GM19455 (cell line): ENCODE data around the gene TOP1.

Experiments
- ATAC-seq: cut with Tn5 transposase; IDR thresholded peaks from one replicate; pipeline ENCODE4 v1.9.1; 2021; ENCODE audit not compliant: unreplicated experiment

TOP1 gene

DNA sequence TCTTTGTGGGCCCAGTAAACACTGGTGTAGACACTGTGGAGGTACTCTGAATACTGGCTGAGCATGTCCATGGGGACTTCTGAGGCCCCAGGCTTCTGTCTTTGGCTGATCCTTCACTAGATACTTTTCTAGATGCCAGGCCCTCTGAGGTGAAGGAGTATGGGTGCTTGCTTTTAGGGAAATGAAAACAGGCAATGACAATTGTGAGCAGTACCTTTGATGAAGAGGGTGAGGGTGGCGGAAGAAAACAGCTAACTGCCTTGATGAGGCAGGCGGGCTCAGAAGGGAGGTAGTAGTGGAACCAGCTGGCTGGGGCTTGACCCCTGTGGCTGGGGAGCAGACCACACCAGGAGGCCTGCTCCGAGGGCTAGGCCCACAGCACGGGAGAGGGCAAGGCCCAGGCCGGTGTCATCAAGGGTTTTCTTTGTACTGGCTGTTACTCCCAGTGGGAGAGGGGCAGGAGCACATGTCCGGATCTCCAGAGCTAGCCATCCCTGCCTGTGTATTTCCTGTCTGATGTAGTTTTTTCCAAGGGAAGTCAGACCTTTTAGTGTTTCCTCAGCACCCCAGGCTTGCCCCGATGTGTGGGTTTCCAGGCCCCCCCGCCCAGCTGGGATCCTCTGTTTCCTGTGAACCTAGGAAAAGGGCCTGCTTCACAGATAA is 112.7 kb downstream of the TOP1 start:
- no peak for ATAC-seq

GRCh38 chr20:41142245-41142644 is 113.6 kb downstream of the TOP1 start:
- no peak for ATAC-seq

- ATAC-seq = no peak
Measured at GRCh38 chr20:41142919-41143318, 114.3 kb downstream of the TOP1 start.

GRCh38 chr20:41143354-41143753 is 114.7 kb downstream of the TOP1 start:
- no peak for ATAC-seq

DNA sequence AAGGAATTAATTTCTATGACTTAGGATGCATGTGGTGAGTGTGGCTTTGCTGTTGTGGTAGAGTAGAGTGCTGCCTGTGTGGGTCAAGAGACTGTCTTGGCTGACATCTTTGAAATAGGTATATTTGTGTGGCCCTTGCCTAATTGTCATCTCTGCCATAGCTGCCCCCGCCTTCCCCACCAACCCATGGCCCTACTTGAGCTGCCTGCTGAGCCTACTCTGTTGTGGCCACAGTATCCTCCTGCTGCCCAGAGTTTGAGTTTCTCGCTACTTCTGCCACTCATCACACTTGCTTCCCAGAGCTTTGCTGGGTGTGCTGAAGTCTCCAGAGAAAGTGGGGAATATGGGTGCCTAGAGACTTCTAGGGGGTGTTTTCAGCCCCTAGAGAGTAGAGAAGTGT is 116.7 kb downstream of the TOP1 start:
- no peak for ATAC-seq

- no peak for ATAC-seq
Measured at GRCh38 chr20:41145821-41146620, 117.4 kb downstream of the TOP1 start.

DNA sequence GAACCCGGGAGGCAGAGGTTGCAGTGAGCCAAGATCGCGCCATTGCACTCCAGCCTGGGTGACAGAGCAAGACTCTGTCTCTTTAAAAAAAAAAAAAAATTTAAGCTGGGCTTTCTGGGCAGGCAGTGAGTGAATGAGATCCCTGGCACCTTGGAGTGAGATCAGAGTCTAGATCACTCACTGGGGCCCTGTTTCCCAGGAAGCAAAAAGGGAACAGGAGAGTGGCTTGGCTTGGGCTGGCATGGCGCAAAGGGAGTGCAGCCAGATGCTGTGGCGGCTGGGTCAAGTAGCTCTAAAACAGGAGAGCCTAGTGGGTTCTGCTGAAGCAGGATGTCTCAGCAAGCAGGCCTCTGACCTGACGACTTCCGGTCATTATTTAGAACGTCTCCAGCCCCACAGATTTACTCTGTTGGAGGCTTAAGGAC is 119.2 kb downstream of the TOP1 start:
- no peak for ATAC-seq

GRCh38 chr20:41148942-41149341 is 120.3 kb downstream of the TOP1 start:
- ATAC-seq = no peak

DNA sequence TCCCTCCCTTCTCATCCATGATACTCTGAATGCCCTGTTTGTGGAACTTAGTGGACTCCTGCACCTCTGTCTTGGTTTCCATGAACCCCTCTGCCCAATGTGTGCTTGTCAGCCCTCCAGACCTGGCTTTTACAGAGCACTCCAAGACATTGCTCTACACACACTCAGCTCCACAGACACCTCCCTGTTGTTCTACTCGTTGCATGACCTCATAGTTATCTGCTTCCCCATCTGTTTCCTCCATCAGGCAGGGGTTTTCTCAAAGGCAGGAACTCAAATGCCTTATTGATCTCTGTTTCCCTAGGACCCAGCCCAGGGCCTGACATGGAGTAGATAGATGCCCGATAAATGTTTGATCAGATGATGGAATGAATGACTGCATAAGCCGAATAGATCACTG is 122.0 kb downstream of the TOP1 start:
- ATAC-seq = no peak

DNA sequence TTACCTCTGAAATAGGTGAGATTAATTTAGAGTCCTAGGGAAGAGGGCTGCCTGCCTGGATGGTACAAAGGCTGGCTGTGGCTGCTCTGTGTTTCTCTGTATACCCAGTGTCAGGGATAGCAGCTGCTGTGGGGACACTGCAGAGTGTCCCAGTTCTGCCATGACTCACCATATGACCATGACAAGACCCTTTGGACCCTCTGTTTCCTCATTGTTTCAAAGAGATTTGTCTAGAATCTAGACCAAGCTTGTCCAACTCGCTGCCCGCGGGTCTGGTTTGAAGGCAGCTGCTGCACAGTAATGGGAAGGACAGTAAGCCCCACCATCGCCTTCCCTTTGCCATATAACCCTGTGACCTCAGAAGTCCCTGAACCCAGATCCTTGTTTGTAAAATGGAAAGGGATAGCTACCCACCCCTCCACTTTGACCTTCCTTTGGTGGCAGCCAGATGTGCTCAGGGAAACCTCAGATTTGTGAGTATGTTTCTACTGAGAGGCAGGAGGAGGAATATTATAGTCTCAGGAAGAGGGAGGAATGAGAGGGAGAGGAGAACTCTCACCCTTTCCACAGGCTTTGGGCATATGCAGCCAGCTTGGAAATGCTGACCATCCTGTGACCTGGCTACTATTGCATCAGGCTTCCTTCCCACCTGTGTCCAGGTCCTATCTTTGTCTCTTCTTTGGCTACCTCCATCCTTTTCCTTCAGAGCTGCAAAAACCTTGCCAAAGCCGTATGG is 122.7 kb downstream of the TOP1 start:
- ATAC-seq = no peak

DNA sequence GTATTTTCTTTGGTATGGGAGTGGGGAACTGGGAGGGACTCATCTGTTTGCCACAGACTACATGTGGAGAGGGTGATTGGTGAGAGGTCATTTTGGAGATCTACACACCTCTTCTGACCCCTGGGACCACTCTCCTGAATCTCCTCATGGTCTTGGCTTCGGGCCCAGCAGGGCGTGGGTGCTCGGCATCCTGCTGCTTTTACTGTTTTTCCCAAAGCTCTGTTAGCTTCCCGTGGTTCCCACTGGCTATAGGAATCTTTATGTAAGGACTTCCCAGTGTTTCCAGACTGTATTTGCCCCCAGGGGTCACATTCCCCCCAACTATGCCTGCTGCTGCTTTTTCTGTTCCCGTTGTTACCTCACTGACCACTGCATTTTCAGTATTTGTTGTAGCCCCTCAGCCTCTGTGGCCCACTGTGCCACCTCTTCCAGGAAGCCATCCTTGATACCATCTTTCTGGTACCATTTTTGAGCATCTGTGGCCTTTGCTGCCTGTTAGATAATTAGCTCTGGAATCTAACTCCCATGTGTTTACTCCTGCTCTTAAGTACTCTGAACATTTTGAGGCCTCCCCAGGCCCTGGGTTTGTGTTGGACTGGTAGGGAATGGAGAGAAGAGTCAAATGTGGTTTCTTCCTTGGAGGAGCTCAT is 123.6 kb downstream of the TOP1 start:
- no peak for ATAC-seq

DNA sequence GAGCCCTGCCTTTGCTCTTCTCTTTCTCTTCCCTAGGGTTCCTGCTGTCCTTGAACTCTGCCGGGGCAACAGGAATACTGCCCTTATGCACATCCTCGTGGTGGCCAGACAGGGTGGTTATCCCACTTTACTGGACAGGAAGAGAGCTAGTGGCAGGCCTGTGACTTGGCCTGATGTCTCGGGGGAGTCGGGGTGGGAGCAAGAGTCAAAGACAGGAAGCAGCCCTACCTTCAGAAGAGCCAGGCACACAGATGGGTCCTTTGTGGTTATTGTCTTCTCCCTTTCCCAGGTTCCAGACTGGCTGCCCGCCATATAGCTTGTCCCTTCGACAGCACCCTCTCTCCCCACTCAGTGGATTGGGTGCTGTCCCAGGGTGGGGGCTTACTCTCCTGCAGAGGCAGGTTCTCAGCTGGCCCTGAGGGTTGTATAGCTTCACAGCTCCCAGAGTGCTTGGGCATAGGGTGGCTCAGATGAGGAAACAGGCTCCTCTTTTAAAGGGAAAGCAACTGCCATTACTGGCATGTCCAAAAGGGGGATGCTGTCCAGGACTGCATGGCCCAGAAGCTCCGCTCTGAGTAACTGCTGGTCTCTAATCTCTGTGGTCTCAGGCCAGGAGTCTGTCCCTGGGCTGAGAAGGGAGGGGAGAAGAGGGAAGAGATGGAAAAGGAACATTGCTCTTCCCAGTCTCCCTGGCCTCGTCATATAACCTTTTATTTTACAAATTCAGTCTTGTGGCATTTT is 126.0 kb downstream of the TOP1 start:
- ATAC-seq = no peak

DNA sequence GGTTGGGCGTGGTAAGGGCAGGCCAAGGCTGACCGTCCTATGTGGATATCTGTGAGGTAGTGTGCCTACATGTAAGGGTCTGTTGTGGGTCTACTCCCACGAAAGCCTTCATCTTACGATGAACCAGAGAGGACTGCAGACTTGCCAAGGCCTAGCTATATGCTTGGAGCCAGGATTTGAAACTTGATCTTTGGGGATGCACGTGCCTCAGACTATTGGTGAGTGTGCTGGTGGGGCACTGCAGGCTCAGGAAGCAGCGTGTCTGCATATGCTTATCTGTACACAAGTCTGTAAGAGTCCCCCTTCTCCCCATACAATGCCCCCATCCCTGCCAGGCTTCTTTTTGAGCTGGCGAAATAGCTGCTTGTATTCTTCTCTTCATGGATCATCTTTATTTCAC is 126.6 kb downstream of the TOP1 start:
- ATAC-seq = no peak

GRCh38 chr20:41158082-41158625 is 129.5 kb downstream of the TOP1 start:
- ATAC-seq = no peak

DNA sequence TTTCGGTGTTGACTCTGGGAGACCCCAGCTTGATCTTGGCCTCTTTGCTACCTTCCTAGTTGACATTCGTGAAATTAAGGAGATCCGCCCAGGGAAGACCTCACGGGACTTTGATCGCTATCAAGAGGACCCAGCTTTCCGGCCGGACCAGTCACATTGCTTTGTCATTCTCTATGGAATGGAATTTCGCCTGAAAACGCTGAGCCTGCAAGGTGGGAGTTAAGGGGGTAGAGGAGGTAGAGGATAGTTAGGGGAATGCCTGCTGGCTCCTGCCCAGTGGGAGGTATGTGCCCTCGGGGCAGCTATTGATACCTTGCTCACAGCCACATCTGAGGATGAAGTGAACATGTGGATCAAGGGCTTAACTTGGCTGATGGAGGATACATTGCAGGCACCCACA is 130.9 kb downstream of the TOP1 start:
- no peak for ATAC-seq

DNA sequence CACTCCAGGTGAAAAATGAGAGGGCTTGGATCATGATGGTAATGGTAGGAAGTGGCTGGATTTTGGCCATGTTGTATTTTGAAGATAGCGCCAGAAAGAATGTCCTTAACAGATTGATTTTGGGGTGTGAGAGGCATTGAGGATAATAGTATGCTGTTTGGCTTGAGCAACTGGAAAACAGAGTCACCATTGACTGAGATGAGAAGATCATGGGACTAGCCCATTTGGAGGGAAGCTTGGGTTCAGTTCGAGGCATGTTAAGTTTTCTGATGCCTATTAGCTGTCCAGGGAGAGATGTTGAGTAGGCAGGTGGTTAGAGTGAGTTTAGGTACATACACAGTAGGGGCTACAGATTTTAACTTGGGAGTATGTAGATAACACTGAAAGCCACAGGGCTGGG is 132.1 kb downstream of the TOP1 start:
- ATAC-seq = no peak

DNA sequence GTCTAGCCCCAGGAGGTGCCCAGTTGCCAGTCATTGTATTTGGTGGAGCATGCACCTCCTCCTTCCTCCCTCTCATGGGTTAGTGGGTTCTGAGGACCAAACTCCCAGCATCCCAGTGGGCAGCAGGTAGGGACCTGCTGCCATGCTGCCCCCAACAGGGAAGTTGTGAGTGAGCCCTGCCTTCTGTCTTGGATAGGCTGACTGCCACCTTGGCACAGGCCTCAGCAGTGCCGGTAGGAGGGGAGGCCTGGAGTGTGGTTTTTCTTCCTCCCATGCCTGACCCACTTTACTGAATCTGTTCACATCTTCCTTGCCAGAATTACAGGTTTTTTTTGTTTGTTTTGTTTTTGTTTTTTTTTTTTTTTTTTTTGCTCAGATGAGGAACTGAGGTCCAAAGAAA is 133.3 kb downstream of the TOP1 start:
- no peak for ATAC-seq

- no peak for ATAC-seq
Measured at GRCh38 chr20:41162396-41162795, 133.8 kb downstream of the TOP1 start.

GRCh38 chr20:41163821-41164220 is 135.2 kb downstream of the TOP1 start:
- ATAC-seq = no peak
